Upper lobe of left lung (tissue), 4 donors: ENCODE data around the gene TBCD.

Source experiments
- EP300 ChIP-seq, 4 donors: sonication (generic); formaldehyde crosslinking; IDR thresholded peaks; one replicate each; pipeline ENCODE4 v1.5.1; 2017; ENCODE audit warnings: antibody characterized with exemption in 4 of 4, control low read depth in 2 of 4
- POLR2A ChIP-seq, 4 donors: fragments of 450-650 bp; IDR thresholded peaks; one replicate each; pipeline ENCODE4 v1.5.1; 2016 to 2017; ENCODE audit warnings: antibody characterized with exemption in 4 of 4, mild to moderate bottlenecking in 2 of 4
- POLR2AphosphoS5 ChIP-seq, 2 donors: sonication (generic); formaldehyde crosslinking; IDR thresholded peaks; one replicate each; pipeline ENCODE4 v1.5.1; 2017; ENCODE audit warnings: antibody characterized with exemption in 2 of 2
- TF ChIP-seq, protein P1 (sequence below), 6 experiments: fragments of 450-650 bp in 4 of 6; fragments of 200-600 bp in 2 of 6; sonication (generic) in 2 of 6; IDR thresholded peaks; one replicate each; pipeline ENCODE4 v1.5.1; 2016 to 2019; ENCODE audit warnings: antibody characterized with exemption in 6 of 6

DNA sequence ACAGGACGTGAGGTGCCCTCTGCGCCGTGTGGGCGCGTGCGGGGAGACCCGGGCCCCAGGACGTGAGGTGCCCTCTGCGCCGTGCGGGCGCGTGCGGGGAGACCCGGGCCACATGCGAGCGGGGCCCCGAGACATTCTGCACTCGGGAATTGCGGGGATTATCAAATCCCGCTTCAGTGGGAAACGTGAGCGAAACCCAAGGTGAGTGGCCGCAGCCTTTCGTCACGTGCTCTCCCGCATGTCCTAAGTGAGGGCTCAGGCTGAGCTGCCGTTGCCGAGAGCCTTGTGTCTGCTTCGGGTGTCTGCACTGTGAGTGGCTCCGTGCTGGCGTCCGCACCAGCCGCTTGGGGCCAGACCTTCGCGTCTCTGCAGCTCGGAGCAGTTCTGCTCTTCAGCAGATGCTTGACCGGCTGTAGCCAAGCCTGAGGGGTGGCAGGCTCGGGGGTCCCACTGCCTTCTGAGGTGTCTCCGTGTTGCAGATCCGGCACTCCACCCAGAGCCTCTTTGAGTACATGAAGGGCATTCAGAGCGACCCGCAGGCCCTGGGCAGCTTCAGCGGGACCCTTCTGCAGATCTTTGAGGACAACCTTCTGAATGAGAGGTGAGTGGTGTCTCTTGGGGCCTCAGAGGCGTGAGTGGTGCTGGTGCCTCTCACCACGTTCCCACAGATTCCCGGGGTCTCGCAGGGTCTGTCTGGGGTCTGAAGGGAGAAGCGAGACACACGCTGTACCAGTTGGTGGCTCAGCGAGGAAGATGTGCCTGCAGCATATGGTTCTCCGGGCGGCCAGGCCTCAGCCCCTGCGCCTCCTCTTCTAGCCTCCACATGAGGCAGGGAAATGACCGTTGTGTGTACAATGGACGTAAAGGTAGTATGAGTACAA, 178.4 kb downstream of the TBCD start:
- TF ChIP-seq POLR2A (IDR thresholded peaks at IDR 0.05) (no peak), EP300 (IDR thresholded peaks at IDR 0.05) (no peak), POLR2AphosphoS5 (IDR thresholded peaks at IDR 0.05) (no peak)
- TF ChIP-seq, protein P1, sequence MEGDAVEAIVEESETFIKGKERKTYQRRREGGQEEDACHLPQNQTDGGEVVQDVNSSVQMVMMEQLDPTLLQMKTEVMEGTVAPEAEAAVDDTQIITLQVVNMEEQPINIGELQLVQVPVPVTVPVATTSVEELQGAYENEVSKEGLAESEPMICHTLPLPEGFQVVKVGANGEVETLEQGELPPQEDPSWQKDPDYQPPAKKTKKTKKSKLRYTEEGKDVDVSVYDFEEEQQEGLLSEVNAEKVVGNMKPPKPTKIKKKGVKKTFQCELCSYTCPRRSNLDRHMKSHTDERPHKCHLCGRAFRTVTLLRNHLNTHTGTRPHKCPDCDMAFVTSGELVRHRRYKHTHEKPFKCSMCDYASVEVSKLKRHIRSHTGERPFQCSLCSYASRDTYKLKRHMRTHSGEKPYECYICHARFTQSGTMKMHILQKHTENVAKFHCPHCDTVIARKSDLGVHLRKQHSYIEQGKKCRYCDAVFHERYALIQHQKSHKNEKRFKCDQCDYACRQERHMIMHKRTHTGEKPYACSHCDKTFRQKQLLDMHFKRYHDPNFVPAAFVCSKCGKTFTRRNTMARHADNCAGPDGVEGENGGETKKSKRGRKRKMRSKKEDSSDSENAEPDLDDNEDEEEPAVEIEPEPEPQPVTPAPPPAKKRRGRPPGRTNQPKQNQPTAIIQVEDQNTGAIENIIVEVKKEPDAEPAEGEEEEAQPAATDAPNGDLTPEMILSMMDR (IDR thresholded peaks at IDR 0.05): no peak
